ENCODE measurements around the gene PBX1.

Gene PBX1

GRCh38 chr1:164865385-164865784, 306.4 kb downstream of the PBX1 start:
- no peak for DNase-seq (ENCODE audit: low read depth in 3 of 3)

GRCh38 chr1:164867590-164867989, 308.6 kb downstream of the PBX1 start:
- DNase-seq (ENCODE audit: low read depth in 3 of 3): no peak

GRCh38 chr1:164868990-164869389, 310.0 kb downstream of the PBX1 start:
- DNase-seq (ENCODE audit: low read depth in 3 of 3): no peak

GRCh38 chr1:164875518-164875917, 316.5 kb downstream of the PBX1 start:
- DNase-seq (ENCODE audit: low read depth in 3 of 3): no peak

GRCh38 chr1:164876398-164877116, 317.6 kb downstream of the PBX1 start:
- DNase-seq (ENCODE audit: low read depth in 3 of 3): no peak

- no peak for DNase-seq (ENCODE audit: low read depth in 3 of 3)
Observed at GRCh38 chr1:164880199-164880598, 321.2 kb downstream of the PBX1 start.

GRCh38 chr1:164880644-164881043, 321.7 kb downstream of the PBX1 start:
- DNase-seq (ENCODE audit: low read depth in 3 of 3): no peak

GRCh38 chr1:164885311-164885710, 326.3 kb downstream of the PBX1 start:
- no peak for DNase-seq (ENCODE audit: low read depth in 3 of 3)

- no peak for DNase-seq (ENCODE audit: low read depth in 3 of 3)
Observed at GRCh38 chr1:164886101-164886500, 327.1 kb downstream of the PBX1 start.

- DNase-seq (ENCODE audit: low read depth in 3 of 3): no peak
Observed at GRCh38 chr1:164891615-164892014, 332.6 kb downstream of the PBX1 start.

GRCh38 chr1:164895026-164895912, 336.3 kb downstream of the PBX1 start:
- no peak for DNase-seq (ENCODE audit: low read depth in 3 of 3)

- DNase-seq (ENCODE audit: low read depth in 3 of 3): no peak
Observed at GRCh38 chr1:164901031-164901430, 342.0 kb downstream of the PBX1 start.

Data from stimulated activated CD4-positive, alpha-beta T cell treated with anti-CD3 and anti-CD28 coated beads, TNF-alpha, amount 100 ng/mL, for 24 hours (primary cell).